BE2C (cell line): ENCODE data around the gene PCSK5.

Experiments used
- DNase-seq: peaks from one replicate; pipeline ENCODE4 v3.0.0-alpha.2; 2020
- H3K27me3 ChIP-seq: fragments of 250-450 bp; sonication (Bioruptor Pico); 2 replicates; pipeline ENCODE4 v1.5.1; 2020; ENCODE audit warnings: mild to moderate bottlenecking
- H3K36me3 ChIP-seq: fragments of 250-450 bp; sonication (Bioruptor Pico); 2 replicates; pipeline ENCODE4 v1.5.1; 2020; ENCODE audit warnings: mild to moderate bottlenecking
- H3K4me1 ChIP-seq: fragments of 250-450 bp; sonication (Bioruptor Pico); 2 replicates; pipeline ENCODE4 v1.5.1; 2020
- H3K4me3 ChIP-seq: 2 replicates; pipeline ENCODE4 v1.5.1; 2011; ENCODE audit warnings: low read depth, low read length
- H3K9me3 ChIP-seq: fragments of 250-450 bp; sonication (Bioruptor Pico); 2 replicates; pipeline ENCODE4 v1.5.1; 2020
- CTCF ChIP-seq: IDR thresholded peaks from 2 replicates; pipeline ENCODE4 v1.5.1; 2012; ENCODE audit warnings: mild to moderate bottlenecking, low read depth, low read length

The PCSK5 gene

GRCh38 chr9:76206821-76207220, 316.3 kb downstream of the PCSK5 start:
- TF ChIP-seq CTCF, result no peak
- no peak for DNase-seq
- H3K36me3 ChIP-seq, result no peaks in the 10 kb centered on the region
- H3K4me1 ChIP-seq, result no peaks in the 10 kb centered on the region
- no peaks in the 10 kb centered on the region for H3K9me3 ChIP-seq
- H3K4me3 ChIP-seq, result no peak overlapping the region
- no peaks in the 10 kb centered on the region for H3K27me3 ChIP-seq

- no peak for DNase-seq
- H3K4me3 ChIP-seq, result no peak overlapping the region
- H3K9me3 ChIP-seq, result no peaks in the 10 kb centered on the region
- no peak for TF ChIP-seq CTCF
- H3K4me1 ChIP-seq, result no peaks in the 10 kb centered on the region
- no peaks in the 10 kb centered on the region for H3K36me3 ChIP-seq
- H3K27me3 ChIP-seq, result no peaks in the 10 kb centered on the region
Measured at GRCh38 chr9:76213751-76214150, 323.3 kb downstream of the PCSK5 start.

GRCh38 chr9:76215066-76215465, 324.6 kb downstream of the PCSK5 start:
- Histone ChIP-seq H3K4me3 (no peak overlapping the region), H3K9me3 (no peaks in the 10 kb centered on the region), H3K36me3 (no peaks in the 10 kb centered on the region), H3K4me1 (no peaks in the 10 kb centered on the region), H3K27me3 (no peaks in the 10 kb centered on the region)
- DNase-seq, result peak; percentile 39
- TF ChIP-seq CTCF, result no peak

GRCh38 chr9:76216161-76216649, 325.7 kb downstream of the PCSK5 start:
- TF ChIP-seq CTCF, result no peak
- Histone ChIP-seq H3K4me1 (no peaks in the 10 kb centered on the region), H3K9me3 (no peaks in the 10 kb centered on the region), H3K36me3 (no peaks in the 10 kb centered on the region), H3K27me3 (no peaks in the 10 kb centered on the region), H3K4me3 (no peak overlapping the region)
- no peak for DNase-seq

- no peak for TF ChIP-seq CTCF
- DNase-seq, result no peak
- H3K27me3 ChIP-seq, result no peaks in the 10 kb centered on the region
- H3K9me3 ChIP-seq, result no peaks in the 10 kb centered on the region
- no peaks in the 10 kb centered on the region for H3K4me1 ChIP-seq
- no peak overlapping the region for H3K4me3 ChIP-seq
- H3K36me3 ChIP-seq, result no peaks in the 10 kb centered on the region
Measured at GRCh38 chr9:76218117-76218885, 327.8 kb downstream of the PCSK5 start.

GRCh38 chr9:76218886-76219445, 328.5 kb downstream of the PCSK5 start:
- Histone ChIP-seq H3K36me3 (no peaks in the 10 kb centered on the region), H3K4me3 (no peak overlapping the region), H3K27me3 (no peaks in the 10 kb centered on the region), H3K9me3 (no peaks in the 10 kb centered on the region), H3K4me1 (no peaks in the 10 kb centered on the region)
- DNase-seq, result no peak
- TF ChIP-seq CTCF, result no peak
